Neuron (in vitro differentiated cells): ENCODE results near the gene CALHM4.

Source experiments
- H2AFZ ChIP-seq: one replicate; pipeline ENCODE4 v1.6.1; 2013; ENCODE audit warnings: low read depth, mild to moderate bottlenecking, inconsistent platforms, low read length, moderate library complexity
- H3K27me3 ChIP-seq: one replicate; pipeline ENCODE4 v1.6.1; 2013; ENCODE audit warnings: low read length; ENCODE audit not compliant: insufficient read depth
- H3K36me3 ChIP-seq: one replicate; pipeline ENCODE4 v1.6.1; 2013; ENCODE audit warnings: low read length; ENCODE audit not compliant: insufficient read depth
- H3K4me1 ChIP-seq: one replicate; pipeline ENCODE4 v1.6.1; 2013; ENCODE audit warnings: low read length; ENCODE audit not compliant: insufficient read depth
- H3K4me3 ChIP-seq: 2 replicates; pipeline ENCODE4 v1.5.1; 2013; ENCODE audit warnings: mild to moderate bottlenecking, low read length, moderate library complexity
- H3K9me3 ChIP-seq: one replicate; pipeline ENCODE4 v1.6.1; 2013; ENCODE audit warnings: low read length

The CALHM4 gene

GRCh38 chr6:116528133-116528532, 25.4 kb upstream of the CALHM4 start:
- H3K27me3 ChIP-seq = no peaks in the 10 kb centered on the region
- H3K4me3 ChIP-seq = no peak overlapping the region
- H3K4me1 ChIP-seq = peaks cover 14% of the 10 kb centered on the region
- H3K36me3 ChIP-seq = no peaks in the 10 kb centered on the region
- H3K9me3 ChIP-seq = no peaks in the 10 kb centered on the region
- no peak overlapping the region for H2AFZ ChIP-seq

DNA sequence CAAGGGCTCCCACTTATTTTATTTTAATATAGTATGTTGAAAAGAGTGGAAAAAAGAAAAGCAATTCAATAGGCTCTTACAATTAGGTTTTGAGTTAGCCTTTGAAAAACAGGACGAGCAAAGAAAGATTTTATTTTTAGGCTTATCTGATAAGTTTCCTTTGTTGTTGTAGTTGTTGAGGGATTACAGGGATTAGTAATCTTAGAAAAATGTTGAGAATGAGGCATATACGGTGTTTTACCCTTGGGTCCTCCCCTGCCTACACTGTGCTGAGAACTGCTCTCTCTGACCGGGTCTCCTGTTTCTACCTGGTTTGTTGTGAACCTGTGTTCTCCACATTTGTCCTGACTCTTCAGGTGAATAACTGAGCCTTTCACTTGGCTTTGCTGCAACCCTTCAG, 24.8 kb upstream of the CALHM4 start:
- no peaks in the 10 kb centered on the region for H3K9me3 ChIP-seq
- H3K36me3 ChIP-seq = no peaks in the 10 kb centered on the region
- H3K27me3 ChIP-seq = no peaks in the 10 kb centered on the region
- no peak overlapping the region for H2AFZ ChIP-seq
- peaks cover 14% of the 10 kb centered on the region for H3K4me1 ChIP-seq
- H3K4me3 ChIP-seq = no peak overlapping the region

DNA sequence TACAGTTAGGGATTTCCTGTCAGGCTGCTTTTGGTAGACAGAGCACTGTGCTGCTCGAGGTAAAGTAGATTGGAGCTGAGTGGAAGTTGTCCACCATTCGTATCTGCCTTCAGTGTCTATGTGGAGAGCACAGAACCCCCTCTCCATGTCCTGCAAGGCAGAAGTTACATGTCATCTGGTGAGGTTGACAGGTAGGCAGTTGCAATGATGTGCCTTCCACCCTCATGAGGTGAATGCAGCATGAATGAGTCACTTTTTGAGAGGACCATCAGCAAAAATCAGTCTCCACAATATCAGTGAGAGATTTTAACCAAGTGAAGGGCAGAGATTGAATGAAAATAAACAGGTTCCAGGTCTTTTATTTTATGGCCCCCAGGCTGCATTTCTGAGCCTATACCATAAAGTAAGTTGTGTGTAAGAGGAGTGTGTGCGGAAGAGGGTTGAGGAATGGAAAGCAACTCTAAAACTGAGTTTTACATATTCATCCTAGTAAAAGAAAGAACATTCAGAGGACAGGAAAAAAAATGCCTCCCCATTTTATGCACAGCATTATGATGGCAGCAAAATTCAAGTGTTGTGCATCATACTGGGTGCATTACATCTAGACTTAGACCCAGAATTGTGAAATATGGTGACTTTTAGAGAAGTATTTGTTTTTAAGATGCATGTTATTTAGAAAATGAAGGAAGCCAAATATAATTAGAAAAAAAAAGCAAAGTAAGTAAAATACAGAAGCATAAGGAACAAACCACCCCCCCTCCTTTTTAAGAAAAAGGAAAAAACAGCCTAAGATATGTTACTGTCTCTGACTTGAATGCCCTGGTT, 23.9 kb upstream of the CALHM4 start:
- Histone ChIP-seq H3K4me3 (no peak overlapping the region), H3K36me3 (no peaks in the 10 kb centered on the region), H3K9me3 (no peaks in the 10 kb centered on the region), H3K4me1 (peaks cover 14% of the 10 kb centered on the region), H3K27me3 (no peaks in the 10 kb centered on the region), H2AFZ (no peak overlapping the region)

- H3K4me1 ChIP-seq = peaks cover 14% of the 10 kb centered on the region
- H3K27me3 ChIP-seq = no peaks in the 10 kb centered on the region
- no peak overlapping the region for H3K4me3 ChIP-seq
- no peaks in the 10 kb centered on the region for H3K36me3 ChIP-seq
- no peaks in the 10 kb centered on the region for H3K9me3 ChIP-seq
- no peak overlapping the region for H2AFZ ChIP-seq
Observed at GRCh38 chr6:116530436-116530835, 23.1 kb upstream of the CALHM4 start.

DNA sequence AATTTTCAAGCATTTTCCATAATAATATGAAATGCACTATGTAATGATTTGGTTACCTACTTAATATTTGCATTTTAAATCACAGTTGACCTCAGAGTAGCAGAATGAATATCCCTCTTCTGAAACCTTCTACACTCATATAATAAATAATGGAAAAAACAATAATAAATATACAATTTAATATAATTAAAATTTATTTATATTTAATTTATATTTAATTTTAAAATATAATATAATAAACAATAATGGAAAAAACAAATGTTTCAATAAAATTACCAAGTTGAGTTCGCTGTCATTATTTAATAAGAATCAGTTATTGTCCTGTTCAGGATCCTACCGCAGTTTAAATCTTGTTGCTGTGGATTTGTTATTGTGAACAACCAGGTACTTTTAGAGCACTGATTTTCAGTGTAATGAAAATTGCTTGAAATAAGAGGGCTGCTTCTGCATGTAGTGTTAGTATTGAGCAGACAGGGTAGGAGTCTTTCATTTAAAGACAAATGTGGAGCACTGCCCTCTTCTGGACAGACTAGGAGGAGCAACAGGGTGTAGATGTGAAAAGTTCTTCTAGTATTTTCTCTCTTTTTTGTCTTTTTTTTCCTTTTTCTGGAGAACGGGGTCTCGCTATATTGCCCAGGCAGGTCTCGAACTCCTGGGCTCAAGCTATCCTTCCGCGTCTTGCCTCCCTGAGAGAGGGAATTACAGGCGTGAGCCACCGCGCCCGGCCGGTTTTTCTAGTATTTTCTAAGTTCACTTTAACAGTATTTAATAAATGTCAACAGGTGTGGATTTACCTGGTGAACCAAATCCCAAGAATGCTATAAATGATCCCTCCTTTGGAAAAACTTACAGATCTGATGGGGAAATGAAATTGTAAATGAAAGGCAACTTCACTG, 21.6 kb upstream of the CALHM4 start:
- no peak overlapping the region for H3K4me3 ChIP-seq
- no peaks in the 10 kb centered on the region for H3K36me3 ChIP-seq
- no peaks in the 10 kb centered on the region for H3K9me3 ChIP-seq

DNA sequence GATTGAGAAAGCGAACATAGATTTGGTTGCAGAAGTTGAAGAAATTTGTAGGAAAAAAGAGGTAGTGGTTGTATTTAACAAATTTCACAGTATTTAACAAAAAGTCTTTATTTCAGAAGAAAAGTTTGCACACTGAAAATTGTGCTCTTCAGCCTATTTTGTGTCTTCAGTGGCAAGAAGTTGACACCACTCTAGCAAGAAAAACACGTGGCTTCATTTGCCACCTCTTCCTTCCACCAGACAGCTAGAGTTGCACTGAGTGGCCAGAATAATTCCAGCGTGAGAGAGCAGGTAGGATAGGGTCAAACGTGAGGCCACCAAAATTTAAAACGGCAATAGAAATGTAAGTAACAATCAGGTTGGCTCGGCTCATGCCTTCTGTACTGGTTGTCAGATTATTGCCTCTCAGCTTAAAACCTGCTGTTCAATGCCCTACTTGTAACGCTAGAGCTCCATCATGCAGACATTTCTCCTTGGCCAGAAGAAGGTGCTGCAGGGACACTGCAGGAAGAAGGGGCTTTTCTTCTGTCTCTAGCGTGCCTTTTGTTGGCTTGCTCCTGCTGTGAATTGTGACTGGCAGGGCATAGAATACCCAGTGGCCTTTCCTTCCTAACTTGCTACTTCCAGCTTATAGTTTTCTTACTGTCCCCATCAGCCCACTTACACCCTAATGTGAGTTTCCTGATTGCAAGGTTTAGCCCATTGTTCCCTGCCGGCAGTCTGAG, 20.2 kb upstream of the CALHM4 start:
- H3K4me3 ChIP-seq = no peak overlapping the region
- no peaks in the 10 kb centered on the region for H3K36me3 ChIP-seq

More for the DNA sequence above, 21.6 kb upstream of the CALHM4 start:
- H2AFZ ChIP-seq = no peak overlapping the region
- no peaks in the 10 kb centered on the region for H3K27me3 ChIP-seq
- H3K4me1 ChIP-seq = peaks cover 14% of the 10 kb centered on the region

GRCh38 chr6:116535109-116535508, 18.4 kb upstream of the CALHM4 start:
- no peaks in the 10 kb centered on the region for H3K36me3 ChIP-seq
- no peaks in the 10 kb centered on the region for H3K9me3 ChIP-seq
- peaks cover 8% of the 10 kb centered on the region for H3K4me1 ChIP-seq
- no peak overlapping the region for H2AFZ ChIP-seq
- no peaks in the 10 kb centered on the region for H3K27me3 ChIP-seq
- H3K4me3 ChIP-seq = no peak overlapping the region

More for the DNA sequence above, 20.2 kb upstream of the CALHM4 start:
- H3K4me1 ChIP-seq = peaks cover 14% of the 10 kb centered on the region
- peak overlapping the region; percentile 8 for H2AFZ ChIP-seq
- no peaks in the 10 kb centered on the region for H3K9me3 ChIP-seq
- H3K27me3 ChIP-seq = no peaks in the 10 kb centered on the region

- Histone ChIP-seq H3K9me3 (no peaks in the 10 kb centered on the region), H3K4me3 (no peak overlapping the region), H3K27me3 (no peaks in the 10 kb centered on the region), H3K36me3 (no peaks in the 10 kb centered on the region), H3K4me1 (peaks cover 2% of the 10 kb centered on the region), H2AFZ (no peak overlapping the region)
Observed at GRCh38 chr6:116536216-116536621, 17.3 kb upstream of the CALHM4 start.

DNA sequence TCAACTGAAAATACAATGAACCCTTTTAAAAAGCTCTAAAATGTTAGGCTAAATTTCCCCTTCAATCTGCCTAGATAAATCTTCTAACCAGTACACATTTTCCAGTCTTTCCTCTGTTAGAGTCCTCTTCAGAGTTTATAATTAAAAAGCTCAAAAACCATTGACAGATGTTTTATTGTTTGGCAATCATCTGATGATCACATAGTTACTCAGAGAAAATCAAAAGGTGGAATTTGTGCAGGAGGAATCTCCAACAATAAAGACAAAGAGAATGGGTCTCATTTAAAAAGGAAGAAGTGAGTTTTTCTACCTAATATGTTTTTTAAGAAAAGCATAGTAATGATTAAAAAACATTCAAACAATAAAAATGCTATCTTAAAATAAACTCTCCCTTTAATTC, 11.1 kb upstream of the CALHM4 start:
- Histone ChIP-seq H3K4me3 (no peak overlapping the region), H3K36me3 (no peaks in the 10 kb centered on the region), H3K9me3 (no peaks in the 10 kb centered on the region), H3K4me1 (no peaks in the 10 kb centered on the region), H3K27me3 (no peaks in the 10 kb centered on the region), H2AFZ (no peak overlapping the region)

DNA sequence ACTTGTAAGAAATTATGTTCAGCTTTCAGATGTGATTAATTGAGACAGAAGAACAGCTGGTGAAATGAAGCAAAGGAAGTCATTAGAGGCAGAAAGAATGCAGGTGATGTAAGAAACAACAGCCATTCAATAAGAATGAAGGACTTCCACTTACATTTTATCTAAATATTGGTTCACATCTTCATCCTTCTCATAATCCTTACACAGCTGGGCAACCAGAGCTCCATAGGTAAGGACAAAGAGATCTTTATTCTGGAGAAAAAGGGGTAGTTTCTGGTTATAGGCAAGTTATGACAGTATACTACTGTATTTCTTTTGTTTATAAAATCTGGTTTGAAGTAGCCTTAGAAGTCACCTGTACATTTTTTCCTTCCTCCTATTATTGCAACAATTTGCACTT, 10.4 kb upstream of the CALHM4 start:
- no peaks in the 10 kb centered on the region for H3K36me3 ChIP-seq
- H3K4me3 ChIP-seq = no peak overlapping the region

GRCh38 chr6:116545651-116546050, 7.9 kb upstream of the CALHM4 start, which contains the start of gene TRAPPC3L:
TRAPPC3L (minus strand) TSS chr6:116545684; CDS start chr6:116545514, 170 bp downstream.
- Histone ChIP-seq H3K4me3 (no peak within 1 kb of the TSS), H3K9me3 (no peaks in the 10 kb centered on the region), H3K27me3 (no peaks in the 10 kb centered on the region)

More for the DNA sequence above, 10.4 kb upstream of the CALHM4 start:
- Histone ChIP-seq H2AFZ (no peak overlapping the region), H3K4me1 (no peaks in the 10 kb centered on the region), H3K27me3 (no peaks in the 10 kb centered on the region), H3K9me3 (no peaks in the 10 kb centered on the region)

GRCh38 chr6:116547358-116547757, 6.2 kb upstream of the CALHM4 start:
- H3K27me3 ChIP-seq = no peaks in the 10 kb centered on the region
- no peak overlapping the region for H3K4me3 ChIP-seq

More at GRCh38 chr6:116545651-116546050, 7.9 kb upstream of the CALHM4 start, which contains the start of gene TRAPPC3L:
- Histone ChIP-seq H2AFZ (peak within 1 kb of the TSS; percentile 30), H3K36me3 (no peaks in the 10 kb centered on the region), H3K4me1 (no peaks in the 10 kb centered on the region)

More at GRCh38 chr6:116547358-116547757, 6.2 kb upstream of the CALHM4 start:
- Histone ChIP-seq H3K4me1 (no peaks in the 10 kb centered on the region), H3K9me3 (no peaks in the 10 kb centered on the region), H2AFZ (no peak overlapping the region), H3K36me3 (no peaks in the 10 kb centered on the region)
